ENCODE measurements around the gene SETBP1. TPM values are rescaled to one million over a fixed set of nuclear protein-coding genes. Genes with fewer than 3 reads are reported as not detected.

Gene SETBP1
- total and polyA plus RNA-seq, 2 donors from 2014 or later, result 2.7 to 71.7 TPM

GRCh38 chr18:44896846-44897245 is 216.2 kb downstream of the SETBP1 start:
- Histone ChIP-seq H3K27me3 (ENCODE audit: control insufficient read depth, insufficient read depth, low read length) (no peaks in the 10 kb centered on the region), H3K36me3 (ENCODE audit: control insufficient read depth in 2 of 3, insufficient read depth in 3 of 3, low read length in 3 of 3) (no peaks in the 10 kb centered on the region), H3K4me3 (ENCODE audit: low read length in 3 of 3) (no peak overlapping the region), H3K4me1 (ENCODE audit: control insufficient read depth in 2 of 3, insufficient read depth in 2 of 3, low read depth in 1 of 3, low read length in 3 of 3) (peaks cover 0 to 8% (median 4%) of the 10 kb centered on the region in 3 donors), H3K9me3 (ENCODE audit: control insufficient read depth in 2 of 3, insufficient read depth in 1 of 3, low read length in 3 of 3) (no peaks in the 10 kb centered on the region), H3K27ac (ENCODE audit: low read depth in 2 of 2, low read length in 2 of 2) (no peak overlapping the region), H3K9ac (ENCODE audit: low read length in 3 of 3) (no peak overlapping the region)
- FAIRE-seq, result no peak
- no peak for DNase-seq
- intact Hi-C loops (cut with DNase I), result no loop called here
- TF ChIP-seq CTCF (IDR thresholded peaks at IDR 0.05; ENCODE audit: borderline replicate concordance, extremely low read depth, insufficient read depth), result no peak

- Histone ChIP-seq H3K9me3 (ENCODE audit: control insufficient read depth in 2 of 3, insufficient read depth in 1 of 3, low read length in 3 of 3) (no peaks in the 10 kb centered on the region), H3K9ac (ENCODE audit: low read length in 3 of 3) (no peak overlapping the region), H3K4me1 (ENCODE audit: control insufficient read depth in 2 of 3, insufficient read depth in 2 of 3, low read depth in 1 of 3, low read length in 3 of 3) (peaks cover 0 to 8% (median 4%) of the 10 kb centered on the region in 3 donors), H3K27me3 (ENCODE audit: control insufficient read depth, insufficient read depth, low read length) (no peaks in the 10 kb centered on the region), H3K27ac (ENCODE audit: low read depth in 2 of 2, low read length in 2 of 2) (no peak overlapping the region), H3K4me3 (ENCODE audit: low read length in 3 of 3) (no peak overlapping the region), H3K36me3 (ENCODE audit: control insufficient read depth in 2 of 3, insufficient read depth in 3 of 3, low read length in 3 of 3) (no peaks in the 10 kb centered on the region)
- intact Hi-C loops (cut with DNase I), result no loop called here
- FAIRE-seq (no peak), DNase-seq (no peak)
- TF ChIP-seq CTCF (IDR thresholded peaks at IDR 0.05; ENCODE audit: borderline replicate concordance, extremely low read depth, insufficient read depth), result no peak
These were observed 216.7 kb downstream of the SETBP1 start for GRCh38 chr18:44897411-44897810.

- FAIRE-seq (no peak), DNase-seq (no peak)
- H3K4me1 ChIP-seq (ENCODE audit: control insufficient read depth in 2 of 3, insufficient read depth in 2 of 3, low read depth in 1 of 3, low read length in 3 of 3), result peaks cover 0 to 8% (median 4%) of the 10 kb centered on the region in 3 donors
- H3K4me3 ChIP-seq (ENCODE audit: low read length in 3 of 3), result no peak overlapping the region
- H3K9me3 ChIP-seq (ENCODE audit: control insufficient read depth in 2 of 3, insufficient read depth in 1 of 3, low read length in 3 of 3), result no peaks in the 10 kb centered on the region
- TF ChIP-seq CTCF (IDR thresholded peaks at IDR 0.05; ENCODE audit: borderline replicate concordance, extremely low read depth, insufficient read depth), result no peak
- intact Hi-C loops (cut with DNase I), result no loop called here
- H3K27ac ChIP-seq (ENCODE audit: low read depth in 2 of 2, low read length in 2 of 2), result no peak overlapping the region
- no peaks in the 10 kb centered on the region for H3K27me3 ChIP-seq (ENCODE audit: control insufficient read depth, insufficient read depth, low read length)
- H3K9ac ChIP-seq (ENCODE audit: low read length in 3 of 3), result no peak overlapping the region
- H3K36me3 ChIP-seq (ENCODE audit: control insufficient read depth in 2 of 3, insufficient read depth in 3 of 3, low read length in 3 of 3), result no peaks in the 10 kb centered on the region
These were observed 217.1 kb downstream of the SETBP1 start for GRCh38 chr18:44897816-44898215.

- Histone ChIP-seq H3K36me3 (ENCODE audit: control insufficient read depth in 2 of 3, insufficient read depth in 3 of 3, low read length in 3 of 3) (no peaks in the 10 kb centered on the region), H3K27me3 (ENCODE audit: control insufficient read depth, insufficient read depth, low read length) (no peaks in the 10 kb centered on the region), H3K4me1 (ENCODE audit: control insufficient read depth in 2 of 3, insufficient read depth in 2 of 3, low read depth in 1 of 3, low read length in 3 of 3) (peaks cover 0 to 8% (median 2%) of the 10 kb centered on the region in 3 donors), H3K9ac (ENCODE audit: low read length in 3 of 3) (no peak overlapping the region), H3K4me3 (ENCODE audit: low read length in 3 of 3) (no peak overlapping the region), H3K9me3 (ENCODE audit: control insufficient read depth in 2 of 3, insufficient read depth in 1 of 3, low read length in 3 of 3) (no peaks in the 10 kb centered on the region), H3K27ac (ENCODE audit: low read depth in 2 of 2, low read length in 2 of 2) (no peak overlapping the region)
- intact Hi-C loops (cut with DNase I), result no loop called here
- no peak for DNase-seq
- FAIRE-seq, result no peak
- no peak for TF ChIP-seq CTCF (IDR thresholded peaks at IDR 0.05; ENCODE audit: borderline replicate concordance, extremely low read depth, insufficient read depth)
These were observed 217.8 kb downstream of the SETBP1 start for GRCh38 chr18:44898498-44898897.

Data from kidney (tissue), 14 donors.